Pancreas (tissue), 10 donors: Measurements from ENCODE around the gene TBX2. TPM values are rescaled to one million over a fixed set of nuclear protein-coding genes. Genes with fewer than 3 reads are reported as not detected.

Experiments
- ATAC-seq, 4 donors: fragments of 200-7000 bp; cut with Tn5 transposase; one replicate each; pipeline versions ENCODE4 v1.8.0 to v1.9.1; 2020; ENCODE audit warnings: mild to moderate bottlenecking in 4 of 4, moderate library complexity in 4 of 4
- DNase-seq, 6 donors: peaks; one replicate each; pipeline ENCODE4 v3.0.0-alpha.2; 2020
- FAIRE-seq: peaks from 2 replicates; lab custom pipeline; 2012; peaks lifted over from hg19 to GRCh38; lab: Jason Lieb, UNC
- H3K27ac ChIP-seq, 4 donors: fragments of 200-600 bp; sonication (generic); 1 replicate in 3 of 4; 2 replicates in 1 of 4; pipeline versions ENCODE4 v1.5.0 to v1.8.0; 2020
- H3K27me3 ChIP-seq, 4 donors: fragments of 200-600 bp; one replicate each; pipeline ENCODE4 v1.8.0; 2021
- H3K36me3 ChIP-seq, 3 donors: fragments of 200-600 bp; sonication (generic) in 1 of 3; one replicate each; pipeline versions ENCODE4 v1.5.0 to v1.8.0; 2020 to 2021
- H3K4me1 ChIP-seq, 3 donors: fragments of 200-600 bp; one replicate each; pipeline ENCODE4 v1.8.0; 2021
- H3K4me3 ChIP-seq, 4 donors: fragments of 200-600 bp; sonication (generic) in 2 of 4; one replicate each; pipeline versions ENCODE4 v1.5.0 to v1.8.0; 2020 to 2021
- H3K9me3 ChIP-seq, 4 donors: fragments of 200-600 bp; one replicate each; pipeline ENCODE4 v1.8.0; 2021
- WGBS, 2 donors: extraction: QIAGEN DNeasy Blood & Tissue Kit; methylation state at CpG; one replicate each; pipeline ENCODE4 v1.1.7; 2013; 5-methylcytosine and 5-hydroxymethylcytosine counted together
- intact Hi-C, 3 donors: fragments of 100-400 bp; cut with DNase I; formaldehyde crosslinking; loops; one replicate each; pipeline versions ENCODE4 v1.11.1 to v1.14.2; 2022
- polyA plus RNA-seq, 2 donors: library from polyadenylated mRNA; stranded (reverse); fragments of 200-250 nt; gene quantifications; one replicate each; pipeline ENCODE4 v1.2.3, GENCODE V29; 2013
- total RNA-seq, 6 donors: library from RNA; stranded (reverse); fragmentation: NEBNext Ultra II Directional in 4 of 6; extraction: Animal tissue kit (Norgen Biotek cat#: 25700) in 4 of 6; gene quantifications; one replicate each; pipeline versions ENCODE4 v1.2.1 to v1.2.4, GENCODE V29; 2021 to 2023
- TF ChIP-seq, protein P1 (sequence below), 4 donors: fragments of 200-600 bp; sonication (generic) in 3 of 4; IDR thresholded peaks; one replicate each; pipeline versions ENCODE4 v1.5.0 to v1.8.0; 2021; ENCODE audit warnings: antibody characterized with exemption in 4 of 4
- donor health status: healthy with polysubstance abuse.
- donor health status: DM: no; HTN: no; CAD: no; lungs with moderate emphysema.
- donor health status: DM: no; HTN: no; CAD: no.
- donor health status: control.
- donor health status: control.
- donor health status: Bipolar disorder and iron deficiency.
- donor health status: DM: yes; HTN: yes; CAD: no.
- donor health status: DM: no; HTN: no; CAD: no.
- donor health status: DM: no; HTN: no; CAD: no.
- donor health status: DM: yes; HTN: yes; CAD: no.

TBX2 gene
- total and polyA plus RNA-seq, 8 donors = 1.2 to 12.1 (median 2.7) TPM

DNA sequence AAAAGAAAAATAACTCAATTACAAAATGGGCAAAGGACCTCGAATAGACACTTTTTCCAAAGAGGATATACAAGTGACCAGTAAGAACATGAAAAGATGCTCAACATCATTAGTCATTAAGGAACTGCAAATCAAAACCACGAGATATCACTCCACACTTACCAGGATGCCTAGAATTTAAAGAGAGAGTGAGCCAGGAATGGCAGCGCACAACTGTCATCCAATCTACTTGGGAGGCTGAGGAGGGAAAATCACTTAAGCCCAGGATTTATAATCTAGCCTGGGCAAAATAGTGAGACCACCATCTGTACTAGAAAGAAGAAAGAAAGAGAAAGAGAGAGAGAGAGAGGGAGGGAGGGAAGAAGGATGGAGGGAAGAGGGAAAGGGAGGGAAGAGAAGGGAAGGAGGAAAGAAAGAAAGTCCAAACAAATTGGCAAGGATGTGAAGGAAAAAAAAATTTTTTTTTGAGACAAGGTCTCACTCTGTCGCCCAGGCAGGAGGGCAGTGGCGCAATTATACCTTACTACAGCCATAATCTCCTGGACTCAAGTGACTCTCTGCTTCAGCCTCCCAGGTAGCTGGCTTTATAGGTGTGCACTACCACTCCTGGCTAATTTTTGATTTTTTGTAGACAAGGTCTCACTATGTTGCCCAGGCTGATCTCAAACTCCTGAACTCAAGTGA is 22.6 kb downstream of the TBX2 start:
- ATAC-seq (no peak), FAIRE-seq (no peak), DNase-seq (no peak)
- Histone ChIP-seq H3K4me1 (no peaks in the 10 kb centered on the region), H3K36me3 (no peaks in the 10 kb centered on the region), H3K27ac (no peak overlapping the region), H3K9me3 (no peaks in the 10 kb centered on the region), H3K27me3 (no peaks in the 10 kb centered on the region), H3K4me3 (no peak overlapping the region)
- intact Hi-C loops = no loop called here
- TF ChIP-seq, protein P1, sequence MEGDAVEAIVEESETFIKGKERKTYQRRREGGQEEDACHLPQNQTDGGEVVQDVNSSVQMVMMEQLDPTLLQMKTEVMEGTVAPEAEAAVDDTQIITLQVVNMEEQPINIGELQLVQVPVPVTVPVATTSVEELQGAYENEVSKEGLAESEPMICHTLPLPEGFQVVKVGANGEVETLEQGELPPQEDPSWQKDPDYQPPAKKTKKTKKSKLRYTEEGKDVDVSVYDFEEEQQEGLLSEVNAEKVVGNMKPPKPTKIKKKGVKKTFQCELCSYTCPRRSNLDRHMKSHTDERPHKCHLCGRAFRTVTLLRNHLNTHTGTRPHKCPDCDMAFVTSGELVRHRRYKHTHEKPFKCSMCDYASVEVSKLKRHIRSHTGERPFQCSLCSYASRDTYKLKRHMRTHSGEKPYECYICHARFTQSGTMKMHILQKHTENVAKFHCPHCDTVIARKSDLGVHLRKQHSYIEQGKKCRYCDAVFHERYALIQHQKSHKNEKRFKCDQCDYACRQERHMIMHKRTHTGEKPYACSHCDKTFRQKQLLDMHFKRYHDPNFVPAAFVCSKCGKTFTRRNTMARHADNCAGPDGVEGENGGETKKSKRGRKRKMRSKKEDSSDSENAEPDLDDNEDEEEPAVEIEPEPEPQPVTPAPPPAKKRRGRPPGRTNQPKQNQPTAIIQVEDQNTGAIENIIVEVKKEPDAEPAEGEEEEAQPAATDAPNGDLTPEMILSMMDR (IDR thresholded peaks at IDR 0.05) = no peak
- WGBS, 2 donors = 51 to 60% methylated on average over 5 of the region's 5 CpGs

DNA sequence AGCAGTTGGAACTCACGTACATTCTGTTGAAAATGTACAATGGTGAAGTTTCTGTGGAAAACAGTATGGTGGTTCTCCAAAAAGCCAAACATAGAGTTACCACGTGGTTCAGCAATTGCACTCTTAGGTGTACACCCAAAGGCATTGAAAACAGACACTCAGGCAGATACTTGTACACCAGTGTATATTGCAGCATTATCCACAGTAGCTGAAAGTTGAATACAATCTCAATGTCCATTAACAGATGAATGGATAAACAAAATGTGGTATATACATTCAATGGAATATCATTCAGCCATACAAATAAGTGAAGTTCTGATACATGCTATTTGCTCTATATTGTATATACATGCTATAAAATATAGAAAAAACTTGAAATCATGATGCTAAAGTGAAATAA is 23.2 kb downstream of the TBX2 start:
- no peak overlapping the region for H3K4me3 ChIP-seq
- no peak overlapping the region for H3K27ac ChIP-seq
- H3K27me3 ChIP-seq = no peaks in the 10 kb centered on the region
- TF ChIP-seq, protein P1 (IDR thresholded peaks at IDR 0.05) = no peak
- no peaks in the 10 kb centered on the region for H3K9me3 ChIP-seq
- WGBS, 2 donors = 36 to 42% methylated on average over 2 of the region's 2 CpGs
- intact Hi-C loops = no loop called here
- no peaks in the 10 kb centered on the region for H3K36me3 ChIP-seq
- no peaks in the 10 kb centered on the region for H3K4me1 ChIP-seq
- DNase-seq = no peak
- no peak for FAIRE-seq
- no peak for ATAC-seq

DNA sequence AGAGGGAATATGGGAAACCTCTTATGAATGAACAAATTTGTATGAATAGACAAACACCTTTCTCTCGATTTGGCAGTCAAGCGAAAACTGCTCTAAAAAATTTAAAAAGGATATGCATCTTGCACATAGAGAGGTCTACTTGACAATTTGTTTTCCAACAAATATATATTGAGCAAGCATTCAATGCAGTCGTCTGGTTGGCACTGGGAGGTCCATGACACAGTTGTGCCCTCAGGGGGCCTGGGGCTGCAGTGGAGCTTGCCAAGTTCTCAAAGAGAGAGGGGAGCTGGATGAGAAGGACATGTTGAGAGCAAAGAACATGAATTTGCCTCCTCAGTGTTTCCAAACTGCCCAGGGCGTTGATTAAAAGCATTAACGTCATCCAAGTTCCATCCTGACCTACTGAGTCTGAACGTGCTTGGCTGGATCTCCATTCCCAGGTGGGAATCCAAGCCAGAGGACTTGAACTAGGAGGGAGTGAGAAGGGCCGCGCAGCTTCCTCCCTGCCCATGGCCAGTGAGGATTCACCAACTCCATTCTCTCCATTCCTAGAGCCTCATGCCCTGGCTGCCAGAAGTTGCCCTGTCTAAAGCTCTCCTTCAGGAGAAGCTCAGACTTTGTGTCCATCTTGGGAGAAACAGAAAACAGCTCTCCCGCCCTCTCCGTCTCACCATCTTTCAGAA is 24.5 kb downstream of the TBX2 start:
- no peak overlapping the region for H3K27ac ChIP-seq
- FAIRE-seq (no peak), ATAC-seq (no peak), DNase-seq (no peak)
- H3K27me3 ChIP-seq = no peaks in the 10 kb centered on the region
- intact Hi-C loops = no loop called here
- H3K36me3 ChIP-seq = no peaks in the 10 kb centered on the region
- H3K9me3 ChIP-seq = no peaks in the 10 kb centered on the region
- no peaks in the 10 kb centered on the region for H3K4me1 ChIP-seq
- TF ChIP-seq, protein P1 (IDR thresholded peaks at IDR 0.05) = no peak
- WGBS, 2 donors = 75 to 84% methylated on average over 10 of the region's 10 CpGs
- no peak overlapping the region for H3K4me3 ChIP-seq

DNA sequence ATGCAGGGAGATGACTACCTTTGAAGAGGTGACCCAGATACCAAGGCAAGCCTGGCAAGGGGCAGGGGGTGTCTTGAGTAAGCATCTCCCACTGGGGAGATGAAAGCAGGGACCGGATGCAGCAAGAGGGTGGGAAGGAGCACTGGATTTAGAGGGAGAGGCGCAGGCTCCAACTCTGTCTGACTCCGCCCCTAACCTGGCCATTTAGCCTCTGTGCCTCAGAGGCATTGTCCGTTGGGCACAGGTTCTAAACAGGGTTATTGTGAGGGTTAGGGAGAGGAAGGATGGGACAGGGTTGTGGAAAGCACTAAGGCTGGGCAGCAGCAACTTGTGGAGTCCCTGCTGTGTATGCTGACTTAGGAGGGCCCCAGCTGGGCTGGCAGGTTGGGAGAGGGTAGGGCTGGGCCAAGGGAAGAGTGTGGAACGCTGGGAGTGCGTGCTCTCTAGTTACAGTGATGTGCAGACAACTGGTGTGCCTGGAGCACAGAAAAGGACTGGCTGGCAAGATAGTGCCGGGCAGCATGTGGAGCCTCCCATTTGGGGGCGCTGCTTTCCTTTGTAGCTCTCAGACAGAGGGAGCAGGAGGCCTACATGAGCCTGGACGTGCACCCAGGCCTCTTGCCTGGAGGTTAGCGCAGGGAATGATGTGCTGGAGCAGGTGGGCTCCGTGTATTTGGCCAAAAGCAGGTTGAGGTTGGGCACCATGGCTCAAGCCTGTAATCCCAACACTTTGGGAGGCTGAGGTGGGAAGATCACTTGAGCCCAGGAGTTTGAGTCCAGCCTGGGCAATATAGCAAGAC is 26.2 kb downstream of the TBX2 start:
- intact Hi-C loops = no loop called here
- FAIRE-seq = no peak
- Histone ChIP-seq H3K36me3 (no peaks in the 10 kb centered on the region), H3K4me1 (no peaks in the 10 kb centered on the region), H3K9me3 (no peaks in the 10 kb centered on the region), H3K27ac (no peak overlapping the region), H3K27me3 (no peaks in the 10 kb centered on the region), H3K4me3 (no peak overlapping the region)
- no peak for ATAC-seq
- no peak for DNase-seq
- TF ChIP-seq, protein P1 (IDR thresholded peaks at IDR 0.05) = no peak
- WGBS, 2 donors = 55 to 58% methylated on average over 11 of the region's 11 CpGs
